HG02970 (cell line): ENCODE results near the gene KIF25.
"Not testable (repeated sequence)": the region's sequence is repeated elsewhere in the genome, so short reads cannot be mapped to it uniquely, and the experiment has no call there.

ENCODE experiments used
- ATAC-seq: cut with Tn5 transposase; IDR thresholded peaks from one replicate; pipeline ENCODE4 v1.9.1; 2021; ENCODE audit warnings: mild to moderate bottlenecking, moderate library complexity, moderate number of reproducible peaks; ENCODE audit not compliant: unreplicated experiment, low FRiP score

KIF25 gene

GRCh38 chr6:167993169-167993568 is 4.3 kb upstream of the KIF25 start:
- ATAC-seq, result no peak

- no peak for ATAC-seq
Measured at GRCh38 chr6:167993831-167994230, 3.6 kb upstream of the KIF25 start.

- ATAC-seq, result no peak
Measured at GRCh38 chr6:167995302-167995701, 2.2 kb upstream of the KIF25 start.

- ATAC-seq, result no peak
Measured at GRCh38 chr6:167995731-167996151, 1.7 kb upstream of the KIF25 start.

- ATAC-seq, result no peak
Measured at GRCh38 chr6:167996424-167997199, 859 bp upstream of the KIF25 start.

- ATAC-seq, result no peak
Measured at GRCh38 chr6:167998215-167998614, 744 bp downstream of the KIF25 start.

GRCh38 chr6:168000198-168001028 is 2.9 kb downstream of the KIF25 start:
- no peak for ATAC-seq

- no peak for ATAC-seq
Measured at GRCh38 chr6:168001029-168001332, 3.5 kb downstream of the KIF25 start.

GRCh38 chr6:168001514-168001913 is 4.0 kb downstream of the KIF25 start:
- not testable (repeated sequence) for ATAC-seq

- ATAC-seq, result no peak
Measured at GRCh38 chr6:168002804-168003203, 5.3 kb downstream of the KIF25 start.

GRCh38 chr6:168004023-168004422 is 6.6 kb downstream of the KIF25 start:
- no peak for ATAC-seq

- no peak for ATAC-seq
Measured at GRCh38 chr6:168004945-168005344, 7.5 kb downstream of the KIF25 start.

- ATAC-seq, result no peak
Measured at GRCh38 chr6:168005796-168006195, 8.3 kb downstream of the KIF25 start.

- ATAC-seq, result no peak
Measured at GRCh38 chr6:168007592-168008338, 10.3 kb downstream of the KIF25 start.

- ATAC-seq, result no peak
Measured at GRCh38 chr6:168009331-168009730, 11.9 kb downstream of the KIF25 start.

- ATAC-seq, result no peak
Measured at GRCh38 chr6:168011291-168011690, 13.8 kb downstream of the KIF25 start.

GRCh38 chr6:168012431-168013249 is 15.2 kb downstream of the KIF25 start:
- no peak for ATAC-seq

- ATAC-seq, result no peak
Measured at GRCh38 chr6:168013250-168013915, 15.9 kb downstream of the KIF25 start.

- no peak for ATAC-seq
Measured at GRCh38 chr6:168014428-168014827, 17.0 kb downstream of the KIF25 start.

GRCh38 chr6:168015009-168015408 is 17.5 kb downstream of the KIF25 start:
- no peak for ATAC-seq
